HUES64 (cell line): ENCODE data around the gene RND1.
A peak's percentile ranks its signal among the peaks of the same experiment; 100 is the strongest.
"Not testable (repeated sequence)": the region's sequence is repeated elsewhere in the genome, so short reads cannot be mapped to it uniquely, and the experiment has no call there.

Source experiments
- H3K27ac ChIP-seq: 2 replicates; pipeline ENCODE4 v1.7.0; 2013; ENCODE audit warnings: low read depth, low read length, inconsistent platforms
- H3K27me3 ChIP-seq: 2 replicates; pipeline ENCODE4 v1.6.1; 2013; ENCODE audit warnings: mild to moderate bottlenecking, low read length; ENCODE audit not compliant: insufficient read depth
- H3K36me3 ChIP-seq: 2 replicates; pipeline ENCODE4 v1.6.1; 2013; ENCODE audit warnings: mild to moderate bottlenecking, low read length; ENCODE audit not compliant: insufficient read depth
- H3K4me1 ChIP-seq: 2 replicates; pipeline ENCODE4 v1.6.1; 2013; ENCODE audit warnings: mild to moderate bottlenecking, low read length, moderate library complexity; ENCODE audit not compliant: insufficient read depth
- H3K4me3 ChIP-seq: 2 replicates; pipeline ENCODE4 v1.5.1; 2013; ENCODE audit warnings: mild to moderate bottlenecking, low read length, moderate library complexity
- H3K9ac ChIP-seq: 2 replicates; pipeline ENCODE4 v1.6.1; 2013; ENCODE audit warnings: mild to moderate bottlenecking, low read depth, low read length
- H3K9me3 ChIP-seq: 2 replicates; pipeline ENCODE4 v1.6.1; 2013; ENCODE audit warnings: low read depth, low read length; ENCODE audit not compliant: insufficient read depth
- WGBS: fragments of 150-250, 120-280 bp; methylation state at CpG from one replicate; pipeline ENCODE4 v1.1.7; 2013; ENCODE audit warnings: missing lambda C conversion rate; 5-methylcytosine and 5-hydroxymethylcytosine counted together

The RND1 gene

DNA sequence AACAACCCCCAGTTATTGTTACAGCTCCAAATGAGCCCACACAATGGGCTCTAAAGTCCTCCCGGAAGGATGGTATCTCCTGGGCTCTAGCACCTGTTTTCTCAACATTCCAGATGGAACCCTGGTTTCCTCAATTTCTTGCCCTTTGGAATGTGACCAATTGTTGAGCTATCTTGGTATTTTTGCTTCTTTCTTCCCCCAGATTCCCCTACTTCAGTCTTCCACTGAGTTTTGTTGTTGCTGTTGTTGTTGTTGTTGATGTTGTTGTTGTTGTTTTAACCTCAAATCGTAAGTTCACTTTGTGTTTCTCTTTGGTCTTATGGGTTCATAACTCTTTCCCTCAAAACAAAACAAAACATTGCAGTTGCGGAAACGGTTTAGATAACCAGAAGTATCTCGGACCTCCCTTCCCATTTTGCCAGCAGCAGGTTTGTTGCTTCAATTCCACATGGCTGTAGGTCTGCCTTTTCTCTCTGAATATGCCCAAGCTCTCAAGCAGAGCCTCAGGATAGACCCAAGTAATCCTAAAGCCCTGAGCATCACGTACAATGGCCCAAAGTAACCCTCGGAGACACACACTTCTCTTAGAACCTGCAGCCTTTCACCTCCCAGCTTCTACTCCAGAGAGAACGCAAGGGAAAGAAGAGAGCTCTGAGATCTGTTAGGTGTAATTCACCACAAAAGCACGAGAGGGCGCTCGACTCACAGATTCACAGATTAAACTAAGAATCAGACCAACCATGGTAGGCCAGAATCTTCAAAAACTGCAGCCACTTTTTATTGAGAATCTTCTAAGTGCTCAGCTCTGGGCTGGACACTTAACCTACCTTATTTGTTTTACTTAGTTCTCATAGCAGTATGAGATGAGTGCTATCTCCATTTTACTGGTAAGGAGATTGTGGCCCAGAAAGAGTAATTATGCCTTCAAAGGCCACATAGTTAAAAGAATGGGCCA lies 12.7 kb downstream of the RND1 start:
- no peaks in the 10 kb centered on the region for H3K27me3 ChIP-seq
- 0 out of 2 replicates have a peak overlapping the region, but pooled peaks have one; percentile 54 for H3K9ac ChIP-seq
- peaks cover 16% of the 10 kb centered on the region for H3K36me3 ChIP-seq
- H3K9me3 ChIP-seq, result no peaks in the 10 kb centered on the region
- no peak overlapping the region for H3K27ac ChIP-seq
- H3K4me1 ChIP-seq, result peaks cover 6% of the 10 kb centered on the region
- 28% methylated on average over 11 of the region's 11 CpGs for WGBS
- H3K4me3 ChIP-seq, result peak overlapping the region; percentile 92

DNA sequence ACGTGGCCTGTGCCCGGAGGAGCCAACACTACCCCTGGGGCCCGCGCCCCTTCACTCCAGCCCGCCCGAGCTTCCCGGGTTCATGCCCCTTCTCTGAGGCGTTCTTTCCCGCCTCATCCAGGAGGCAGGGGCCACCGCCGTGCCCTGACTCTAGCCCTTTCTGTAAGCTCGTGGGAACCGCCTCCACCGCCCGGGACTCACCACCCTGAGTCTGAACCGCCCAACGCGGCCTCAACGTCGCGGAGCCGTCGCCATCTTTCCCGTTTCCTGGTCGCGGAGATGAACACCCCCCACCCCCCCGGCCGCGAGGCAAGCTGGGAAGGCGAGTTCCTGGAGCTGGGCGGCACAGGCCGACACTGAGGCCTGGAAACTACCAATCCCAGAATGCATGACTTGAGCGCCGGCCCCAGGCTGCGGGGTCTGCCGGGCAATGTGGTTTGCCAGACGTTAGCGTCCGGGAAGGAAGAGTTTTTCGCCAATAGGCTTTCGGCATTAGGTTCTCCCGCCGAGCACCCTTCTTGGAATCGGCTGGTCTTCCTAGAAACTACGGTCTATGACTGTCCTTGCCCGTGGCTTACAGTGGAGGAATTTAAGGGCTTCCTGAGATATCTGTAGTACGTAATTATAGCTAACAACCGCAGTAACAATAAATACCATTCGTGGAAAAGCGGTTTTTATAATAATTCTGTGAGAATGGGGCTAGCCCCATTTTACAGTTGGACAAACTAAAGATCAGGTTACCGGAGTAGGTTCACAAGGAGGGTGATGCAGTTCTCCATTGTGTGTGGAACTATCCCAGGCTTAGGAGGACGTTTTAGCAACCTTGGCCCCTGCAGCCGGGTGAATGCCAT lies 13.6 kb downstream of the RND1 start, which contains the start of gene DDX23:
DDX23 (minus strand) TSS at position 281 of the 851 bp plus-strand sequence. CDS start 6,381 bp downstream, outside the sequence.
- H3K27me3 ChIP-seq, result no peaks in the 10 kb centered on the region
- H3K9ac ChIP-seq, result peak within 1 kb of the TSS; percentile 96
- H3K9me3 ChIP-seq, result no peaks in the 10 kb centered on the region
- H3K27ac ChIP-seq, result peak within 1 kb of the TSS; percentile 92
- 0 out of 2 replicates have a peak, but pooled peaks cover 8% of the 10 kb centered on the region for H3K36me3 ChIP-seq
- peaks cover 6% of the 10 kb centered on the region for H3K4me1 ChIP-seq
- H3K4me3 ChIP-seq, result peak within 1 kb of the TSS; percentile 92
- WGBS, result 2% methylated on average over 50 of the region's 53 CpGs

DNA sequence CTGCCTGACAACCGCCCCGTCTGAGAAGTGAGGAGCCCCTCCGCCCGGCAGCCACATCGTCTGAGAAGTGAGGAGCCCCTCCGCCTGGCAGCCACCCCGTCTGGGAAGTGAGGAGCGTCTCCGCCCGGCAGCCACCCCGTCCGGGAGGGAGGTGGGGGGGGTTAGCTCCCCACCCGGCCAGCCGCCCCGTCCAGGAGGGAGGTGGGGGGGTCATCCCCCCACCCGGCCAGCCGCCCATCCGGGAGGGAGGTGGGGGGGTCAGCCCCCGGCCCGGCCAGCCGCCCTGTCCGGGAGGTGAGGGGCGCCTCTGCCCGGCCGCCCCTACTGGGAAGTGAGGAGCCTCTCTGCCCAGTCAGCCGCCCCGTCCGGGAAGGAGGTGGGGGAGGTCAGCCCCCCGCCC lies 23.6 kb downstream of the RND1 start:
- not testable (repeated sequence) for H3K27ac ChIP-seq, H3K4me3 ChIP-seq, H3K4me1 ChIP-seq, H3K27me3 ChIP-seq, H3K9me3 ChIP-seq, H3K9ac ChIP-seq
- H3K36me3 ChIP-seq, result peaks cover 78% of the 10 kb centered on the region
- 97% methylated on average over 27 of the region's 29 CpGs for WGBS

DNA sequence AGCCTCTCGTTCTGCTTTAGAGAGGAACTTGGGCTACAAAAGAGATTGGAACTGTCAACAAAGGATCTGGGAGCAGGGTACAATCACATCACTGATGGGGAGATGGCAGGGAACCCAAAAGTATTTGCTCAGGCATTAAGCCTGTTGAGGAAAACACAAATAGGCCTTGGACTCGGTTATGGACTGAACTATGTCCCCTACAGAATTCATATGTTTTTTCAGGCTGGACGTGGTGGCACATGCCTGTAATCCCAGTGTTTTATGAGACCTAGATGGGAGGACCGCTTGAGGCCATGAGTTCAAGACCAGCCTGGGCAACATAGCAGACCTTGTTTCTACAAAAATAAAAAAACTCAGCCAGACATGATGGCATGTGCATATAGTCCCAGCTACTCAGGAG lies 27.6 kb downstream of the RND1 start:
- Histone ChIP-seq H3K4me1 (no peaks in the 10 kb centered on the region), H3K9me3 (no peaks in the 10 kb centered on the region), H3K36me3 (peaks cover 77% of the 10 kb centered on the region), H3K9ac (no peak overlapping the region), H3K4me3 (no peak overlapping the region), H3K27ac (no peak overlapping the region), H3K27me3 (no peaks in the 10 kb centered on the region)
- WGBS, result 98% methylated on average over 4 of the region's 4 CpGs

DNA sequence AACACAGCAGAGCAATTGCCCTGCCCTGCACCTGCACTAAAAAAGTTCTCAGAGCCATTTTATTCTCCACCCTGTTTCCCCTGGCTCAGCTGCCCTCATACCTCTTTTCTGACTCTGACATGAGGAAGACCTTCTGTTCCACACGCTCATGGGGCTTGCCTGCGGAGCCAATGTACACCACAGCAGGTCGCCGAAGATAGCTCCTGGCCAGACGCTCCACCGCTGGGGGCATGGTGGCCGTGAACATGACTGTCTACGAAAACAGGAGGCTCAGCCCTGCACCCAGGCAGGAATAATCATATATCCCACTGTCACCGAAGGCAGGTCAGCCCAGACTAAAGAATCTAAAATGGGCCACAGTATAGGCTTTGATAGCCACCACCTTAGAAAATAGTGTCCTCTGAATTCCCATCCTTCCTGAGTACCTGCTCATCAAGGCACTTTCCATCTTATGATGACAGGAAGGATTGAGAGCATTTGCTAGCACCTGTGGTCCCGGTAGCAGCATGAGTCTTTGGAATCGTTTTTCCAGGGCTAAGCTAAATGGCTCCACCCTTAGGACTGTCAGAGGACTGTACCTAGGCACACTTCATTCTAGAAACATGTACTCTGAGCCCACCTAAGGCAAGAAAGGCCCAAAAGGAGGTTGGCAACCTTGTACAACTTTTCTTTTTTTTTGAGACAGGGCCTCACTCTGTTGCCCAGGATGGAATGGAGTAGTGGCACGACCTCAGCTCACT lies 33.2 kb downstream of the RND1 start:
- no peak overlapping the region for H3K9ac ChIP-seq
- H3K36me3 ChIP-seq, result peaks cover 94% of the 10 kb centered on the region
- no peak overlapping the region for H3K4me3 ChIP-seq
- H3K27me3 ChIP-seq, result no peaks in the 10 kb centered on the region
- no peaks in the 10 kb centered on the region for H3K4me1 ChIP-seq
- no peaks in the 10 kb centered on the region for H3K9me3 ChIP-seq
- WGBS, result 95% methylated on average over 12 of the region's 12 CpGs
- no peak overlapping the region for H3K27ac ChIP-seq

DNA sequence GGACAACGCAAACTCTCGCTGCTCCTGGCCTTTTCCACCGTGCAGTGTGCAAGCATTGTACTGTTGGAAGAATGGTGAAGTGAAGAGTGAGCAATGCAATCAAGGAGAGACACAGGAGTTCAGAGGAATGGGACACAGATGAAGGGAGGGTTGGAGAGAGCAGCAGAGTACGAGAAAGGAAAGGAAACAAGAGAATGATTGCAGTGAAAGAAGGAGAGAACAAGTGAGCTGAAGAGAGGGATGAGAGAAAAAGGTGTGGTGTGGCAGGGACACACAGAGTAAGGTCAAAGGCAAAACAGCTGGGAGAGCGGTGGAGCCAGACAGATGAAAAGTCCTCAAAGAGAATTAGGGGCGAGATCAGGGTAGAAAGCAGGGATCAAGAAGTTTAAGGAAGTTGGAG lies 34.4 kb downstream of the RND1 start:
- Histone ChIP-seq H3K36me3 (peaks cover 87% of the 10 kb centered on the region), H3K4me3 (no peak overlapping the region), H3K9ac (no peak overlapping the region), H3K27ac (no peak overlapping the region), H3K9me3 (no peaks in the 10 kb centered on the region), H3K4me1 (no peaks in the 10 kb centered on the region), H3K27me3 (no peaks in the 10 kb centered on the region)
- WGBS, result 93% methylated on average over 6 of the region's 6 CpGs

DNA sequence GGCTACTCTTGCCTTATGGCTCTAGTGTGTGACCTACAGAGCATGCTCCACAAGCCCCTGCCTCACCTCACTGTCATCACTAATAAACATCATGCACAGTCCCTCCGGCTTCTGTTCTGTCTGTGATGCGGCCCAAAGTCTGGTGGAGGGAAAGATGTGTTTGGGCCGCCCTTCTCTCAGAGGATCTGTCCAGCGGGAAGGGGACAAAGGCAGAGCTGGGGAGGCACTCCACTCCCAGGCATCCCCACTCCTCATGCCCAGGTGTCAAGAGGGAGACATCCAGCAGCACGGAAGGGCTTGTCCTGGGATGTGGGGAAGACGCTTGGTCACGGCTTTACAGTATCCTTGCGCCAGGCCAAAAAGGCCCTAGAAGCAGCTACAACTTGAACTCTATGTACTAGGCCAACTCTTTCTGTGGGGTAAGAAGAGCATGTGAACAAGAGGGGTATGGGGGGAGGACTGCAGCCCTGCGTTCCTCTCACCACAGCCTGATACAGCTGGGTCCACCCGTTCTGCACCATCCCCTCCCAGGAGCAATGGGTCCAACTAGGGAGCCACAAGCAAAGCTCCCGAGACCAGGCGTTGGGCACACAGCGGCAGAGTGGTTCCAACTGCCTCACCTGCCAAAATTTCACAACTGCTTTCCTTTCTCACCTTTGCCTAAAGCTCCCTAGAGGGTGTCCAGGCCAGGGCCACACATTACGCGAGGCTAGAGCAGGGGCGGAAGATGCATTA lies 36.7 kb downstream of the RND1 start:
- Histone ChIP-seq H3K36me3 (peaks cover 75% of the 10 kb centered on the region), H3K9me3 (no peaks in the 10 kb centered on the region), H3K27ac (no peak overlapping the region), H3K9ac (no peak overlapping the region), H3K4me3 (no peak overlapping the region), H3K27me3 (no peaks in the 10 kb centered on the region), H3K4me1 (no peaks in the 10 kb centered on the region)
- 95% methylated on average over 16 of the region's 16 CpGs for WGBS

DNA sequence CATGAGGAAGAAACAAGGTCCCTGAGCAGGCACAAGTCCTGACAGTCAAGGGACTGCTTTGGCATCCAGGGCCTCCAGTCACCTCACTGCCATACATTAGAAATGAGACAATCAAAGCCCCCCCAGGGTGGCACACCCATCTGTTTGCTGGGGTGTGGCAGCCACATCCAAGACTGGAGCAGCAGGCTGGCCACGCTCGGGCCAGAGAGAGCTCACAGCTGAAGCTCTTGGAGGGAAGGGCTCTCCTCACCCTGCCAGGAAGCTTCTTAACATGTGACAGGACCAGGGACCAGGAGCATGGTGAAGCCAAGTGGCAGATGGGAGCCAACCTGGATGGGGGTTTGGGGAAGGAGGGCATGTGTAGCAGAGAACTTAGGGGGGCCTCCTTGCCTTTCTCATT lies 37.4 kb downstream of the RND1 start:
- Histone ChIP-seq H3K9ac (no peak overlapping the region), H3K9me3 (no peaks in the 10 kb centered on the region), H3K4me1 (no peaks in the 10 kb centered on the region), H3K27ac (no peak overlapping the region), H3K27me3 (no peaks in the 10 kb centered on the region), H3K4me3 (no peak overlapping the region), H3K36me3 (peaks cover 68% of the 10 kb centered on the region)
- 93% methylated on average over 2 of the region's 2 CpGs for WGBS

DNA sequence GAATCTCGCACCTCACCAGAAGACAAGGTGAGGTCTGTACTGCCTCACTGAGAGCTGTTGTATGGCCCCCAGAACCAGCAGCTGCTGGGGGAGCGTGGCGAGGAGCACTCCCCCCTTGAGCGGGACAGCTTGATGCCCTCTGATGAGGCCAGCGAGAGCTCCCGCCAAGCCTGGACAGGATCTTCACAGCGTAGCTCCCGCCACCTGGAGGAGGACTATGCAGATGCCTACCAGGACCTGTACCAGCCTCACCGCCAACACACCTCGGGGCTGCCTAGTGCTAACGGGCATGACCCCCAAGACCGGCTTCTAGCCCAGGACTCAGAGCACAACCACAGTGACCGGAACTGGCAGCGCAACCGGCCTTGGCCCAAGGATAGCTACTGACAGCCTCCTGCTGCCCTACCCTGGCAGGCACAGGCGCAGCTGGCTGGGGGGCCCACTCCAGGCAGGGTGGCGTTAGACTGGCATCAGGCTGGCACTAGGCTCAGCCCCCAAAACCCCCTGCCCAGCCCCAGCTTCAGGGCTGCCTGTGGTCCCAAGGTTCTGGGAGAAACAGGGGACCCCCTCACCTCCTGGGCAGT lies 38.1 kb downstream of the RND1 start:
- Histone ChIP-seq H3K27ac (no peak overlapping the region), H3K4me1 (no peaks in the 10 kb centered on the region), H3K27me3 (no peaks in the 10 kb centered on the region), H3K36me3 (peaks cover 61% of the 10 kb centered on the region), H3K4me3 (no peak overlapping the region), H3K9ac (no peak overlapping the region), H3K9me3 (no peaks in the 10 kb centered on the region)
- WGBS, result 96% methylated on average over 17 of the region's 17 CpGs

DNA sequence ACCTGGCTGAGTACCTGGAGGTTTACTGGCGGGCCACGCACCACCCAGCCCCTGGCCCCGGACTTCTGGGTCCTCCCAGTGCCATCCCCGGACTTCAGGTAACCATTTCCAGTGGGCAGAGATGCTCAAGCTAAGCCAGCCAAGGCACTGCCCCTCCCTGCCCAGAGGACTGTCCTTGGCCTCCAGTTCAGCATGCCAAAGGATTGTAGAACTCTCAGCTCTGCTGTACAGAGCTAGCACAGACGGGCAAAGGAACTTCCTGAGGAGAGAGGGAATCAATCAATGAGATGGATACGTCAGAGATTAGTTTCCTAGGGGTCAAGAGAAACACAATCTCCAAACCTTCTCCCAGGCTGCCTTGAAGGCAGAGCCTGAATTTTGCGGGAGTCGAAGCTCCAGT lies 38.6 kb downstream of the RND1 start:
- H3K27me3 ChIP-seq, result no peaks in the 10 kb centered on the region
- H3K4me1 ChIP-seq, result no peaks in the 10 kb centered on the region
- WGBS, result 91% methylated on average over 8 of the region's 8 CpGs
- H3K36me3 ChIP-seq, result peaks cover 55% of the 10 kb centered on the region
- H3K27ac ChIP-seq, result no peak overlapping the region
- no peaks in the 10 kb centered on the region for H3K9me3 ChIP-seq
- H3K9ac ChIP-seq, result no peak overlapping the region
- no peak overlapping the region for H3K4me3 ChIP-seq
